Activated naive CD4-positive, alpha-beta T cell treated with anti-CD3 and anti-CD28 coated beads, Interleukin-2, amount 50 U/mL, for 72 hours (primary cell): ENCODE results near the gene PON3. TPM values are rescaled to one million over a fixed set of nuclear protein-coding genes. Genes with fewer than 3 reads are reported as not detected.

Experiments
- ATAC-seq, 2 donors: fragments of 150-1000 bp; cut with Tn5 transposase; 2 replicates each; pipeline ENCODE4 v1.10.0; 2021; ENCODE audit warnings: mild to moderate bottlenecking in 2 of 2, moderate library complexity in 2 of 2
- DNase-seq, 2 donors: peaks; one replicate each; pipeline ENCODE4 v3.0.0; 2021 to 2022; ENCODE audit warnings: low spot score in 2 of 2
- H3K27ac Mint-ChIP-seq, 2 donors: one replicate each; pipeline ENCODE4 v1.8.0; 2022; ENCODE audit warnings: mild to moderate bottlenecking in 2 of 2, mixed read lengths in 2 of 2
- H3K36me3 Mint-ChIP-seq, 2 donors: one replicate each; pipeline ENCODE4 v1.8.0; 2022; ENCODE audit warnings: mixed read lengths in 2 of 2
- H3K9me3 Mint-ChIP-seq, 2 donors: one replicate each; pipeline ENCODE4 v1.8.0; 2022; ENCODE audit warnings: mixed read lengths in 2 of 2
- total RNA-seq, 2 donors: library from RNA; stranded (reverse); gene quantifications; one replicate each; pipeline ENCODE4 v1.2.3, GENCODE V29; 2022

PON3 gene
- total RNA-seq, 2 donors from 2014 or later: 0.45 TPM; not detected in 1

GRCh38 chr7:95376632-95377400, 19.4 kb downstream of the PON3 start:
- H3K9me3 Mint-ChIP-seq: peaks cover 4 to 7% of the 10 kb centered on the region in 2 donors
- ATAC-seq (no peak), DNase-seq (no peak)
- H3K27ac Mint-ChIP-seq: no peak overlapping the region
- H3K36me3 Mint-ChIP-seq: peaks cover 0 to 17% of the 10 kb centered on the region in 2 donors

- Mint-ChIP-seq H3K36me3 (peaks cover 0 to 17% of the 10 kb centered on the region in 2 donors), H3K27ac (no peak overlapping the region), H3K9me3 (peaks cover 0 to 7% of the 10 kb centered on the region in 2 donors)
- no peak for ATAC-seq
- no peak for DNase-seq
Measured at GRCh38 chr7:95375591-95376257, 20.5 kb downstream of the PON3 start.

- no peak for DNase-seq
- H3K27ac Mint-ChIP-seq: no peak overlapping the region
- ATAC-seq: no peak
- H3K36me3 Mint-ChIP-seq: peaks cover 0 to 7% of the 10 kb centered on the region in 2 donors
- H3K9me3 Mint-ChIP-seq: peaks cover 0 to 4% of the 10 kb centered on the region in 2 donors
Measured at GRCh38 chr7:95373323-95373722, 22.9 kb downstream of the PON3 start.

GRCh38 chr7:95368235-95368634, 27.9 kb downstream of the PON3 start:
- Mint-ChIP-seq H3K27ac (no peak overlapping the region), H3K9me3 (no peaks in the 10 kb centered on the region), H3K36me3 (no peaks in the 10 kb centered on the region)
- no peak for DNase-seq
- no peak for ATAC-seq

- no peak for ATAC-seq
Measured at GRCh38 chr7:95367606-95368005, 28.6 kb downstream of the PON3 start.

GRCh38 chr7:95365151-95365550, 31.0 kb downstream of the PON3 start:
- ATAC-seq: no peak

More at GRCh38 chr7:95367606-95368005, 28.6 kb downstream of the PON3 start:
- no peak overlapping the region for H3K27ac Mint-ChIP-seq
- no peaks in the 10 kb centered on the region for H3K9me3 Mint-ChIP-seq
- no peak for DNase-seq
- no peaks in the 10 kb centered on the region for H3K36me3 Mint-ChIP-seq

GRCh38 chr7:95357623-95358022, 38.6 kb downstream of the PON3 start:
- H3K27ac Mint-ChIP-seq: no peak overlapping the region
- H3K9me3 Mint-ChIP-seq: peaks cover 0 to 5% of the 10 kb centered on the region in 2 donors
- DNase-seq (no peak), ATAC-seq (no peak)
- peaks cover 0 to 9% of the 10 kb centered on the region in 2 donors for H3K36me3 Mint-ChIP-seq

More at GRCh38 chr7:95365151-95365550, 31.0 kb downstream of the PON3 start:
- H3K9me3 Mint-ChIP-seq: no peaks in the 10 kb centered on the region
- H3K36me3 Mint-ChIP-seq: no peaks in the 10 kb centered on the region
- H3K27ac Mint-ChIP-seq: no peak overlapping the region
- DNase-seq: no peak

- DNase-seq (no peak), ATAC-seq (no peak)
- no peak overlapping the region for H3K27ac Mint-ChIP-seq
- no peaks in the 10 kb centered on the region for H3K9me3 Mint-ChIP-seq
- H3K36me3 Mint-ChIP-seq: no peaks in the 10 kb centered on the region
Measured at GRCh38 chr7:95342642-95343307, 53.4 kb downstream of the PON3 start.

GRCh38 chr7:95342029-95342428, 54.1 kb downstream of the PON3 start:
- ATAC-seq (no peak), DNase-seq (no peak)
- no peaks in the 10 kb centered on the region for H3K36me3 Mint-ChIP-seq
- no peaks in the 10 kb centered on the region for H3K9me3 Mint-ChIP-seq
- H3K27ac Mint-ChIP-seq: no peak overlapping the region

GRCh38 chr7:95340491-95340890, 55.7 kb downstream of the PON3 start:
- no peaks in the 10 kb centered on the region for H3K9me3 Mint-ChIP-seq
- DNase-seq (no peak), ATAC-seq (no peak)
- no peak overlapping the region for H3K27ac Mint-ChIP-seq
- H3K36me3 Mint-ChIP-seq: no peaks in the 10 kb centered on the region

GRCh38 chr7:95338832-95339231, 57.3 kb downstream of the PON3 start:
- ATAC-seq (no peak), DNase-seq (no peak)
- Mint-ChIP-seq H3K9me3 (no peaks in the 10 kb centered on the region), H3K36me3 (no peaks in the 10 kb centered on the region), H3K27ac (no peak overlapping the region)

GRCh38 chr7:95335093-95335492, 61.1 kb downstream of the PON3 start:
- no peak for DNase-seq
- ATAC-seq: peak in 1 of 2 donors; percentile 40
- Mint-ChIP-seq H3K9me3 (peaks cover 0 to 5% of the 10 kb centered on the region in 2 donors), H3K36me3 (peaks cover 0 to 8% of the 10 kb centered on the region in 2 donors), H3K27ac (no peak overlapping the region)

GRCh38 chr7:95334447-95334846, 61.7 kb downstream of the PON3 start:
- ATAC-seq (no peak), DNase-seq (no peak)
- peaks cover 0 to 8% of the 10 kb centered on the region in 2 donors for H3K36me3 Mint-ChIP-seq
- H3K27ac Mint-ChIP-seq: no peak overlapping the region
- peaks cover 0 to 5% of the 10 kb centered on the region in 2 donors for H3K9me3 Mint-ChIP-seq

- H3K36me3 Mint-ChIP-seq: peaks cover 0 to 18% of the 10 kb centered on the region in 2 donors
- DNase-seq (no peak), ATAC-seq (no peak)
- H3K9me3 Mint-ChIP-seq: peaks cover 11 to 12% of the 10 kb centered on the region in 2 donors
- peak overlapping the region in 1 of 2 donors; percentile 86 for H3K27ac Mint-ChIP-seq
Measured at GRCh38 chr7:95330961-95331337, 65.2 kb downstream of the PON3 start.

- peak; percentile 61 to 85 for ATAC-seq
- Mint-ChIP-seq H3K9me3 (peaks cover 12% of the 10 kb centered on the region in 2 donors), H3K36me3 (peaks cover 0 to 23% of the 10 kb centered on the region in 2 donors), H3K27ac (peak overlapping the region in 1 of 2 donors; percentile 86)
- no peak for DNase-seq
Measured at GRCh38 chr7:95330204-95330960, 65.8 kb downstream of the PON3 start.

- H3K36me3 Mint-ChIP-seq: peaks cover 0 to 23% of the 10 kb centered on the region in 2 donors
- DNase-seq (no peak), ATAC-seq (no peak)
- H3K9me3 Mint-ChIP-seq: peaks cover 12% of the 10 kb centered on the region in 2 donors
- no peak overlapping the region for H3K27ac Mint-ChIP-seq
Measured at GRCh38 chr7:95327356-95327755, 68.8 kb downstream of the PON3 start.
